ENCODE data around the gene SGO2. TPM values are rescaled to one million over a fixed set of nuclear protein-coding genes. Genes with fewer than 3 reads are reported as not detected.

Gene SGO2
- total RNA-seq, 1 experiment from 2014 or later: 20.1 TPM

- no peak for DNase-seq
- H3K36me3 ChIP-seq (ENCODE audit: control insufficient read depth, insufficient read depth, low read length): no peaks in the 10 kb centered on the region
- no peaks in the 10 kb centered on the region for H3K36me3 Mint-ChIP-seq (ENCODE audit: insufficient read depth, unreplicated experiment)
- POLR2A ChIA-PET: no interaction called here
- H3K9me3 ChIP-seq: no peaks in the 10 kb centered on the region
- H3K27me3 ChIP-seq (replicated peaks; ENCODE audit: control insufficient read depth, insufficient read depth, low read length): no peaks in the 10 kb centered on the region
- H3K4me1 Mint-ChIP-seq (ENCODE audit: low read depth, unreplicated experiment): peaks cover 12% of the 10 kb centered on the region
- H3K4me3 Mint-ChIP-seq (ENCODE audit: unreplicated experiment): no peak overlapping the region
- CTCF ChIA-PET: no interaction called here
- H3K4me3 ChIP-seq (ENCODE audit: low read depth, low read length): no peak overlapping the region
- no peak overlapping the region for H3K27ac Mint-ChIP-seq (ENCODE audit: unreplicated experiment)
- BruUV-seq (replicated peaks): no TSS peak
- H3K4me1 ChIP-seq: 0 out of 2 replicates have a peak, but pooled peaks cover 4% of the 10 kb centered on the region
- H3K9me3 Mint-ChIP-seq (ENCODE audit: unreplicated experiment): no peaks in the 10 kb centered on the region
- no peaks in the 10 kb centered on the region for H3K27me3 Mint-ChIP-seq (ENCODE audit: insufficient read depth, unreplicated experiment)
- intact Hi-C loops (cut with micrococcal nuclease; ENCODE audit: unreplicated experiment): no loop called here
- no peak for TF ChIP-seq CTCF (IDR thresholded peaks at IDR 0.05; ENCODE audit: insufficient read depth in 1 of 2, low read depth in 1 of 2, low read length in 1 of 2, severe bottlenecking in 1 of 2, unreplicated experiment in 1 of 2)
Observed at GRCh38 chr2:200588076-200588678, 62.2 kb downstream of the SGO2 start.

- Mint-ChIP-seq H3K27me3 (ENCODE audit: insufficient read depth, unreplicated experiment) (no peaks in the 10 kb centered on the region), H3K36me3 (ENCODE audit: insufficient read depth, unreplicated experiment) (no peaks in the 10 kb centered on the region)
- CTCF ChIA-PET: no interaction called here
Observed at GRCh38 chr2:200590090-200590489, 64.1 kb downstream of the SGO2 start.

GRCh38 chr2:200591308-200591707 lies 65.3 kb downstream of the SGO2 start:
- peaks cover 19% of the 10 kb centered on the region for H3K4me1 Mint-ChIP-seq (ENCODE audit: low read depth, unreplicated experiment)
- H3K27ac Mint-ChIP-seq (ENCODE audit: unreplicated experiment): no peak overlapping the region
- POLR2A ChIA-PET: no interaction called here

More at GRCh38 chr2:200590090-200590489, 64.1 kb downstream of the SGO2 start:
- no TSS peak for BruUV-seq (replicated peaks)
- no peaks in the 10 kb centered on the region for H3K27me3 ChIP-seq (replicated peaks; ENCODE audit: control insufficient read depth, insufficient read depth, low read length)
- no peak for DNase-seq
- Mint-ChIP-seq H3K4me3 (ENCODE audit: unreplicated experiment) (no peak overlapping the region), H3K9me3 (ENCODE audit: unreplicated experiment) (no peaks in the 10 kb centered on the region), H3K4me1 (ENCODE audit: low read depth, unreplicated experiment) (peaks cover 12% of the 10 kb centered on the region), H3K27ac (ENCODE audit: unreplicated experiment) (no peak overlapping the region)
- H3K36me3 ChIP-seq (ENCODE audit: control insufficient read depth, insufficient read depth, low read length): no peaks in the 10 kb centered on the region
- no peak overlapping the region for H3K4me3 ChIP-seq (ENCODE audit: low read depth, low read length)
- POLR2A ChIA-PET: no interaction called here
- intact Hi-C loops (cut with micrococcal nuclease; ENCODE audit: unreplicated experiment): no loop called here
- TF ChIP-seq CTCF (IDR thresholded peaks at IDR 0.05; ENCODE audit: insufficient read depth in 1 of 2, low read depth in 1 of 2, low read length in 1 of 2, severe bottlenecking in 1 of 2, unreplicated experiment in 1 of 2): no peak
- H3K9me3 ChIP-seq: no peaks in the 10 kb centered on the region
- H3K4me1 ChIP-seq: 0 out of 2 replicates have a peak, but pooled peaks cover 4% of the 10 kb centered on the region

More at GRCh38 chr2:200591308-200591707, 65.3 kb downstream of the SGO2 start:
- no peak for TF ChIP-seq CTCF (IDR thresholded peaks at IDR 0.05; ENCODE audit: insufficient read depth in 1 of 2, low read depth in 1 of 2, low read length in 1 of 2, severe bottlenecking in 1 of 2, unreplicated experiment in 1 of 2)
- BruUV-seq (replicated peaks): no TSS peak
- Mint-ChIP-seq H3K4me3 (ENCODE audit: unreplicated experiment) (no peak overlapping the region), H3K36me3 (ENCODE audit: insufficient read depth, unreplicated experiment) (no peaks in the 10 kb centered on the region), H3K9me3 (ENCODE audit: unreplicated experiment) (peaks cover 8% of the 10 kb centered on the region), H3K27me3 (ENCODE audit: insufficient read depth, unreplicated experiment) (no peaks in the 10 kb centered on the region)
- DNase-seq: no peak
- Histone ChIP-seq H3K4me3 (ENCODE audit: low read depth, low read length) (no peak overlapping the region), H3K27me3 (replicated peaks; ENCODE audit: control insufficient read depth, insufficient read depth, low read length) (no peaks in the 10 kb centered on the region), H3K36me3 (ENCODE audit: control insufficient read depth, insufficient read depth, low read length) (no peaks in the 10 kb centered on the region), H3K9me3 (no peaks in the 10 kb centered on the region), H3K4me1 (peaks cover 10% of the 10 kb centered on the region)
- intact Hi-C loops (cut with micrococcal nuclease; ENCODE audit: unreplicated experiment): no loop called here
- CTCF ChIA-PET: no interaction called here
